ENCODE data around the gene ZSCAN23.
"Not testable (repeated sequence)": the region's sequence is repeated elsewhere in the genome, so short reads cannot be mapped to it uniquely, and the experiment has no call there.

ZSCAN23 gene

GRCh38 chr6:28443112-28443773 lies at the start of gene ZSCAN23:
Gene ZSCAN23 (minus strand): TSS chr6:28443491. CDS start chr6:28436266, 7,225 bp downstream.
- DNase-seq = peak; percentile 73

- DNase-seq = no peak
These were observed 48.7 kb upstream of the ZSCAN23 start for GRCh38 chr6:28491984-28492317.

- no peak for DNase-seq
These were observed 47.1 kb upstream of the ZSCAN23 start for GRCh38 chr6:28490205-28490890.

GRCh38 chr6:28489366-28490204 lies 46.3 kb upstream of the ZSCAN23 start:
- DNase-seq = no peak

GRCh38 chr6:28488916-28489365 lies 45.6 kb upstream of the ZSCAN23 start:
- DNase-seq = no peak

- no peak for DNase-seq
These were observed 43.9 kb upstream of the ZSCAN23 start for GRCh38 chr6:28486988-28487742.

GRCh38 chr6:28486533-28486932 lies 43.2 kb upstream of the ZSCAN23 start:
- no peak for DNase-seq

- DNase-seq = no peak
These were observed 42.2 kb upstream of the ZSCAN23 start for GRCh38 chr6:28485482-28485881.

GRCh38 chr6:28480253-28480932 lies 37.1 kb upstream of the ZSCAN23 start:
- DNase-seq = no peak

GRCh38 chr6:28478518-28478917 lies 35.2 kb upstream of the ZSCAN23 start:
- no peak for DNase-seq

GRCh38 chr6:28474441-28475219 lies 31.3 kb upstream of the ZSCAN23 start:
- DNase-seq = no peak

- not testable (repeated sequence) for DNase-seq
These were observed 26.0 kb upstream of the ZSCAN23 start for GRCh38 chr6:28469153-28469745.

- DNase-seq = no peak
These were observed 24.8 kb upstream of the ZSCAN23 start for GRCh38 chr6:28468056-28468455.

GRCh38 chr6:28462401-28462800 lies 19.1 kb upstream of the ZSCAN23 start:
- no peak for DNase-seq

- no peak for DNase-seq
These were observed 15.3 kb upstream of the ZSCAN23 start for GRCh38 chr6:28458568-28458967.

GRCh38 chr6:28449056-28449455 lies 5.8 kb upstream of the ZSCAN23 start:
- DNase-seq = no peak

GRCh38 chr6:28447512-28447906 lies 4.2 kb upstream of the ZSCAN23 start:
- not testable (repeated sequence) for DNase-seq

- no peak for DNase-seq
These were observed 3.7 kb upstream of the ZSCAN23 start for GRCh38 chr6:28446818-28447511.

GRCh38 chr6:28444759-28445158 lies 1.5 kb upstream of the ZSCAN23 start:
- not testable (repeated sequence) for DNase-seq

- DNase-seq = no peak
These were observed 705 bp downstream of the ZSCAN23 start for GRCh38 chr6:28442586-28442985.

Measured in T1000 (cell line).